Measurements from ENCODE around the gene C1orf94. TPM values are rescaled to one million over a fixed set of nuclear protein-coding genes. Genes with fewer than 3 reads are reported as not detected.

The C1orf94 gene
- total RNA-seq, 1 donor from 2014 or later, result not detected

GRCh38 chr1:34188418-34188817, 11.7 kb downstream of the C1orf94 start:
- Histone ChIP-seq H3K4me3 (ENCODE audit: low read depth, low read length) (no peak overlapping the region), H3K36me3 (ENCODE audit: control insufficient read depth, insufficient read depth, low read length) (no peaks in the 10 kb centered on the region), H3K27me3 (ENCODE audit: control insufficient read depth, insufficient read depth, low read length) (no peaks in the 10 kb centered on the region)
- FAIRE-seq (no peak), DNase-seq (ENCODE audit: low read depth) (no peak)
- no peak for TF ChIP-seq CTCF (IDR thresholded peaks at IDR 0.05; ENCODE audit: insufficient read depth, low read length, severe bottlenecking)

GRCh38 chr1:34188985-34189384, 12.3 kb downstream of the C1orf94 start:
- no peak for TF ChIP-seq CTCF (IDR thresholded peaks at IDR 0.05; ENCODE audit: insufficient read depth, low read length, severe bottlenecking)
- Histone ChIP-seq H3K36me3 (ENCODE audit: control insufficient read depth, insufficient read depth, low read length) (no peaks in the 10 kb centered on the region), H3K4me3 (ENCODE audit: low read depth, low read length) (no peak overlapping the region), H3K27me3 (ENCODE audit: control insufficient read depth, insufficient read depth, low read length) (no peaks in the 10 kb centered on the region)
- FAIRE-seq (peak; percentile 92), DNase-seq (ENCODE audit: low read depth) (no peak)

GRCh38 chr1:34190692-34191091, 14.0 kb downstream of the C1orf94 start:
- TF ChIP-seq CTCF (IDR thresholded peaks at IDR 0.05; ENCODE audit: insufficient read depth, low read length, severe bottlenecking), result no peak
- DNase-seq (ENCODE audit: low read depth) (no peak), FAIRE-seq (no peak)
- no peaks in the 10 kb centered on the region for H3K36me3 ChIP-seq (ENCODE audit: control insufficient read depth, insufficient read depth, low read length)
- H3K27me3 ChIP-seq (ENCODE audit: control insufficient read depth, insufficient read depth, low read length), result no peaks in the 10 kb centered on the region
- H3K4me3 ChIP-seq (ENCODE audit: low read depth, low read length), result no peak overlapping the region

- no peaks in the 10 kb centered on the region for H3K36me3 ChIP-seq (ENCODE audit: control insufficient read depth, insufficient read depth, low read length)
- TF ChIP-seq CTCF (IDR thresholded peaks at IDR 0.05; ENCODE audit: insufficient read depth, low read length, severe bottlenecking), result no peak
- no peak overlapping the region for H3K4me3 ChIP-seq (ENCODE audit: low read depth, low read length)
- FAIRE-seq, result no peak
- DNase-seq (ENCODE audit: low read depth), result no peak
- no peaks in the 10 kb centered on the region for H3K27me3 ChIP-seq (ENCODE audit: control insufficient read depth, insufficient read depth, low read length)
Observed at GRCh38 chr1:34192621-34193020, 15.9 kb downstream of the C1orf94 start.

GRCh38 chr1:34199927-34200326, 23.2 kb downstream of the C1orf94 start:
- H3K36me3 ChIP-seq (ENCODE audit: control insufficient read depth, insufficient read depth, low read length), result no peaks in the 10 kb centered on the region
- no peak for TF ChIP-seq CTCF (IDR thresholded peaks at IDR 0.05; ENCODE audit: insufficient read depth, low read length, severe bottlenecking)
- no peak overlapping the region for H3K4me3 ChIP-seq (ENCODE audit: low read depth, low read length)
- no peaks in the 10 kb centered on the region for H3K27me3 ChIP-seq (ENCODE audit: control insufficient read depth, insufficient read depth, low read length)
- peak; percentile 77 for DNase-seq (ENCODE audit: low read depth)
- FAIRE-seq, result no peak

- Histone ChIP-seq H3K27me3 (ENCODE audit: control insufficient read depth, insufficient read depth, low read length) (no peaks in the 10 kb centered on the region), H3K4me3 (ENCODE audit: low read depth, low read length) (no peak overlapping the region), H3K36me3 (ENCODE audit: control insufficient read depth, insufficient read depth, low read length) (no peaks in the 10 kb centered on the region)
- TF ChIP-seq CTCF (IDR thresholded peaks at IDR 0.05; ENCODE audit: insufficient read depth, low read length, severe bottlenecking), result no peak
- no peak for DNase-seq (ENCODE audit: low read depth)
- FAIRE-seq, result no peak
Observed at GRCh38 chr1:34212673-34213072, 36.0 kb downstream of the C1orf94 start.
